ENCODE measurements around the gene ADH1C. TPM values are rescaled to one million over a fixed set of nuclear protein-coding genes. Genes with fewer than 3 reads are reported as not detected.

Gene ADH1C
- total RNA-seq, 2 experiments from 2014 or later: not detected

- TF ChIP-seq CTCF (IDR thresholded peaks at IDR 0.05): no peak
- no peaks in the 10 kb centered on the region for H3K9me3 Mint-ChIP-seq
- intact Hi-C loops (cut with DNase I, micrococcal nuclease): no loop called here
- no peaks in the 10 kb centered on the region for H3K36me3 Mint-ChIP-seq (ENCODE audit: low read depth)
- H3K27ac Mint-ChIP-seq: no peak overlapping the region
- peaks cover 6% of the 10 kb centered on the region for H3K27me3 Mint-ChIP-seq
- H3K4me3 Mint-ChIP-seq: no peak overlapping the region
- DNase-seq (no peak), ATAC-seq (ENCODE audit: poor library complexity) (no peak)
- H3K36me3 ChIP-seq (ENCODE audit: insufficient read depth, low read length): no peaks in the 10 kb centered on the region
- H3K27ac ChIP-seq (ENCODE audit: low read depth in 1 of 2, low read length in 2 of 2): no peak overlapping the region
- H3K4me3 ChIP-seq (ENCODE audit: low read length): no peak overlapping the region
- H3K9me3 ChIP-seq (ENCODE audit: control insufficient read depth in 1 of 2, insufficient read depth in 1 of 2, low read length in 2 of 2): peaks cover 0 to 5% of the 10 kb centered on the region in 2 experiments
- no peaks in the 10 kb centered on the region for H3K4me1 ChIP-seq (ENCODE audit: insufficient read depth, low read length)
- H3K27me3 ChIP-seq (ENCODE audit: control insufficient read depth in 1 of 2, insufficient read depth in 2 of 2, low read length in 2 of 2): no peaks in the 10 kb centered on the region
- ChIA-PET POLR2A (no interaction called here), CTCF (no interaction called here)
- no peaks in the 10 kb centered on the region for H3K4me1 Mint-ChIP-seq (ENCODE audit: low read depth)
These were observed 27.6 kb downstream of the ADH1C start for GRCh38 chr4:99324979-99325378.

GRCh38 chr4:99324361-99324760 lies 28.2 kb downstream of the ADH1C start:
- CTCF ChIA-PET: no interaction called here
- no peaks in the 10 kb centered on the region for H3K27me3 ChIP-seq (ENCODE audit: control insufficient read depth in 1 of 2, insufficient read depth in 2 of 2, low read length in 2 of 2)
- Mint-ChIP-seq H3K27ac (no peak overlapping the region), H3K4me3 (no peak overlapping the region), H3K36me3 (ENCODE audit: low read depth) (no peaks in the 10 kb centered on the region), H3K9me3 (no peaks in the 10 kb centered on the region), H3K27me3 (peaks cover 8% of the 10 kb centered on the region), H3K4me1 (ENCODE audit: low read depth) (no peaks in the 10 kb centered on the region)
- no peaks in the 10 kb centered on the region for H3K4me1 ChIP-seq (ENCODE audit: insufficient read depth, low read length)
- intact Hi-C loops (cut with DNase I, micrococcal nuclease): no loop called here
- no peaks in the 10 kb centered on the region for H3K36me3 ChIP-seq (ENCODE audit: insufficient read depth, low read length)
- H3K9me3 ChIP-seq (ENCODE audit: control insufficient read depth in 1 of 2, insufficient read depth in 1 of 2, low read length in 2 of 2): peaks cover 0 to 5% of the 10 kb centered on the region in 2 experiments
- H3K4me3 ChIP-seq (ENCODE audit: low read length): no peak overlapping the region
- ATAC-seq (ENCODE audit: poor library complexity) (no peak), DNase-seq (no peak)
- no peak for TF ChIP-seq CTCF (IDR thresholded peaks at IDR 0.05)
- H3K27ac ChIP-seq (ENCODE audit: low read depth in 1 of 2, low read length in 2 of 2): no peak overlapping the region
- POLR2A ChIA-PET: no interaction called here

GRCh38 chr4:99323756-99324155 lies 28.8 kb downstream of the ADH1C start:
- H3K27me3 Mint-ChIP-seq: peaks cover 12% of the 10 kb centered on the region
- intact Hi-C loops (cut with DNase I, micrococcal nuclease): no loop called here
- no peaks in the 10 kb centered on the region for H3K9me3 Mint-ChIP-seq
- H3K27ac Mint-ChIP-seq: no peak overlapping the region
- no peak overlapping the region for H3K4me3 Mint-ChIP-seq
- Histone ChIP-seq H3K4me1 (ENCODE audit: insufficient read depth, low read length) (no peaks in the 10 kb centered on the region), H3K36me3 (ENCODE audit: insufficient read depth, low read length) (no peaks in the 10 kb centered on the region), H3K27me3 (ENCODE audit: control insufficient read depth in 1 of 2, insufficient read depth in 2 of 2, low read length in 2 of 2) (no peaks in the 10 kb centered on the region), H3K27ac (ENCODE audit: low read depth in 1 of 2, low read length in 2 of 2) (no peak overlapping the region), H3K9me3 (ENCODE audit: control insufficient read depth in 1 of 2, insufficient read depth in 1 of 2, low read length in 2 of 2) (peaks cover 0 to 5% of the 10 kb centered on the region in 2 experiments), H3K4me3 (ENCODE audit: low read length) (no peak overlapping the region)
- no peak for TF ChIP-seq CTCF (IDR thresholded peaks at IDR 0.05)
- DNase-seq (no peak), ATAC-seq (ENCODE audit: poor library complexity) (no peak)
- ChIA-PET POLR2A (no interaction called here), CTCF (no interaction called here)
- no peaks in the 10 kb centered on the region for H3K36me3 Mint-ChIP-seq (ENCODE audit: low read depth)
- H3K4me1 Mint-ChIP-seq (ENCODE audit: low read depth): no peaks in the 10 kb centered on the region

Measured in CD4-positive, alpha-beta T cell (primary cell).